HepG2 (cell line): Measurements from ENCODE around the gene CPEB3. TPM values are rescaled to one million over a fixed set of nuclear protein-coding genes. Genes with fewer than 3 reads are reported as not detected.

Experiments used
- ARID2 ChIP-seq: sonication (generic); formaldehyde crosslinking; IDR thresholded peaks from 2 replicates; pipeline ENCODE4 v1.8.1; 2022; ENCODE audit warnings: mild to moderate bottlenecking, missing genetic modification reagents, borderline replicate concordance
- CBX5 ChIP-seq: sonication (generic); formaldehyde crosslinking; IDR thresholded peaks from 2 replicates; pipeline ENCODE4 v1.4.0; 2020; ENCODE audit warnings: missing genetic modification reagents, borderline replicate concordance
- CSRNP2 ChIP-seq: sonication (generic); formaldehyde crosslinking; conservative IDR thresholded peaks from 2 replicates; pipeline ENCODE4 v1.8.0; 2022; ENCODE audit warnings: low read depth, missing genetic modification reagents
- FOXA1 ChIP-seq, 2 experiments: fragments of 450-650 bp in 1 of 2; sonication (generic) in 1 of 2; formaldehyde crosslinking in 1 of 2; IDR thresholded peaks; 2 replicates each; pipeline versions ENCODE4 v1.4.0 to v1.6.1; 2016 to 2020; ENCODE audit warnings: missing genetic modification reagents in 1 of 2
- FOXA3 ChIP-seq: IDR thresholded peaks from 2 replicates; pipeline ENCODE4 v1.6.1; 2016; ENCODE audit warnings: missing genetic modification reagents, missing compliant biosample characterization
- FOXK1 ChIP-seq: sonication (generic); formaldehyde crosslinking; IDR thresholded peaks from 2 replicates; pipeline ENCODE4 v1.4.0; 2020; ENCODE audit warnings: low read depth, missing genetic modification reagents, borderline replicate concordance
- LRRFIP1 ChIP-seq: sonication (generic); formaldehyde crosslinking; conservative IDR thresholded peaks from 2 replicates; pipeline ENCODE4 v1.4.0; 2020; ENCODE audit warnings: missing genetic modification reagents
- MXD3 ChIP-seq: IDR thresholded peaks from 2 replicates; pipeline ENCODE4 v1.6.1; 2016; ENCODE audit warnings: mild to moderate bottlenecking, missing biosample characterization, missing genetic modification reagents
- NFE2L1 ChIP-seq: sonication (generic); formaldehyde crosslinking; IDR thresholded peaks from 2 replicates; pipeline ENCODE4 v1.4.0; 2020; ENCODE audit warnings: missing genetic modification reagents, mild to moderate bottlenecking, borderline replicate concordance
- POGZ ChIP-seq: sonication (generic); formaldehyde crosslinking; IDR thresholded peaks from 2 replicates; pipeline ENCODE4 v1.4.0; 2020; ENCODE audit warnings: mild to moderate bottlenecking, missing genetic modification reagents
- POLR2AphosphoS2 ChIP-seq: IDR thresholded peaks from 2 replicates; pipeline ENCODE4 v1.6.1; 2011; ENCODE audit warnings: low read depth, low read length, improper control_type of control experiment
- REPIN1 ChIP-seq: sonication (generic); formaldehyde crosslinking; IDR thresholded peaks from 2 replicates; pipeline ENCODE4 v1.8.0; 2022; ENCODE audit warnings: missing genetic modification reagents, low read depth, mild to moderate bottlenecking, borderline replicate concordance
- SALL1 ChIP-seq: sonication (generic); formaldehyde crosslinking; IDR thresholded peaks from 2 replicates; pipeline ENCODE4 v1.8.0; 2022; ENCODE audit warnings: mild to moderate bottlenecking, missing genetic modification reagents
- SAP130 ChIP-seq: IDR thresholded peaks from 2 replicates; pipeline ENCODE4 v1.6.1; 2016; ENCODE audit warnings: low read depth
- SNAPC5 ChIP-seq: sonication (generic); formaldehyde crosslinking; IDR thresholded peaks from 2 replicates; pipeline ENCODE4 v1.8.1; 2023; ENCODE audit warnings: mild to moderate bottlenecking, missing genetic modification reagents, borderline replicate concordance
- TARDBP ChIP-seq: sonication (generic); formaldehyde crosslinking; IDR thresholded peaks from 2 replicates; pipeline ENCODE4 v1.8.0; 2022; ENCODE audit warnings: mild to moderate bottlenecking, missing genetic modification reagents
- TOE1 ChIP-seq: sonication (generic); formaldehyde crosslinking; IDR thresholded peaks from 2 replicates; pipeline ENCODE4 v1.4.0; 2020; ENCODE audit warnings: mild to moderate bottlenecking, missing genetic modification reagents
- ZFY ChIP-seq: sonication (generic); formaldehyde crosslinking; IDR thresholded peaks from 2 replicates; pipeline ENCODE4 v1.4.0; 2020; ENCODE audit warnings: missing genetic modification reagents
- ZNF460 ChIP-seq: sonication (generic); formaldehyde crosslinking; IDR thresholded peaks from 2 replicates; pipeline ENCODE4 v1.5.1; 2020; ENCODE audit warnings: missing genetic modification reagents, mild to moderate bottlenecking, borderline replicate concordance
- ZNF770 ChIP-seq: sonication (generic); formaldehyde crosslinking; IDR thresholded peaks from 2 replicates; pipeline ENCODE4 v1.5.0; 2020; ENCODE audit warnings: mild to moderate bottlenecking, missing genetic modification reagents
- ZNF878 ChIP-seq: sonication (generic); formaldehyde crosslinking; IDR thresholded peaks from 2 replicates; pipeline ENCODE4 v1.8.1; 2023; ENCODE audit warnings: mild to moderate bottlenecking, missing genetic modification reagents, moderate library complexity
- polyA plus RNA-seq, 8 experiments: library from polyadenylated mRNA; depleted of rRNA in 3 of 8; stranded (reverse) in 7 of 8; unstranded in 1 of 8; fragments of >200 nt; fragmentation: Illumina TruSeq in 4 of 8; extraction: Trizol in 4 of 8; gene quantifications; 2 replicates each; pipeline versions ENCODE4 v1.2.1 to v1.2.3, GENCODE V29; 2011 to 2016; ENCODE audit warnings: low read depth in 4 of 8, missing spikeins in 1 of 8, mixed read lengths in 1 of 8; ENCODE audit not compliant: insufficient read depth in 1 of 8
- total RNA-seq, 5 experiments: library from RNA; depleted of rRNA; stranded (reverse); fragments of >200 nt; fragmentation: Illumina TruSeq; extraction: Trizol; gene quantifications; 2 replicates each; pipeline ENCODE4 v1.2.3, GENCODE V29; 2016; ENCODE audit warnings: low read depth in 1 of 5
- TF ChIP-seq, protein P1 (sequence below): sonication (generic); formaldehyde crosslinking; IDR thresholded peaks from 2 replicates; pipeline ENCODE4 v1.8.1; 2023; ENCODE audit warnings: missing genetic modification reagents, mild to moderate bottlenecking, borderline replicate concordance

CPEB3 gene
- total and polyA plus RNA-seq, 2 of the 13 experiments (the other 11 are each of a cell fraction or from before 2014, with no cell fraction given), result 0.66 to 0.70 TPM

DNA sequence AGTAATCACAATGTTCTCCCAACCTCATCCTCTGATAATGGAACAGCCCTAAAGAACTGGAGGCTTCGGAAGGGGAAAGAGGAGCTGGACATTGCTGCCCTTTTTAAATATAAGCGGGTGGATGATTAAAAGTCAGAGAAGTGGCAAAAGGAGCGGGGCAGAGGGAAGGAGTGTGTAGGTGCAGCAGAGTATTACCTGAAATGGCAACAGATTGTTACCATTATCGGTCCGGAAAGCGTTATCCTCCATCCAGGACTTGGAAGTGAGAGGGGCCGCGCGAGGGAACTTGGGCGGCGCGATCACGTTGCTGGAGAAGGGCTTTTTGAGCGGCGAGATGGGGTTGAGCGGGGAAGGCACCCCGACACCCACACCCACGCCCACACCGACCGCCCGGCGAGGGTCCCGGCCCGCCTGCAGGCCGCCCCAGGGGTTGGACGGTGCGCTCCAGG lies 51.7 kb downstream of the CPEB3 start (continued):
- TF ChIP-seq, protein P1, sequence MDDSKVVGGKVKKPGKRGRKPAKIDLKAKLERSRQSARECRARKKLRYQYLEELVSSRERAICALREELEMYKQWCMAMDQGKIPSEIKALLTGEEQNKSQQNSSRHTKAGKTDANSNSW (CRISPR knock-in tag), result no peak
- no peak for TF ChIP-seq ZNF878 (CRISPR knock-in tag)
- no peak for TF ChIP-seq ZNF460 (CRISPR knock-in tag)
- no peak for TF ChIP-seq FOXK1
- TF ChIP-seq ARID2 (CRISPR knock-in tag), result peak; percentile 49; the same call in 1 of the 2 replicates
- no peak for TF ChIP-seq FOXA1 (IDR thresholded peaks at IDR 0.05)
- TF ChIP-seq FOXA1 (CRISPR knock-in tag; IDR thresholded peaks at IDR 0.05), result no peak
- 0 out of 2 replicates have a peak, but pooled peaks have one; percentile 17 for TF ChIP-seq MXD3 (CRISPR knock-in tag)
- 0 out of 2 replicates have a peak, but pooled peaks have one; percentile 28 for TF ChIP-seq TARDBP (CRISPR knock-in tag)
- TF ChIP-seq POGZ (CRISPR knock-in tag), result no peak
- TF ChIP-seq CBX5 (CRISPR knock-in tag), result no peak
- TF ChIP-seq SAP130, result peak; percentile 4; the same call in 1 of the 2 replicates
- TF ChIP-seq CSRNP2 (CRISPR knock-in tag), result no peak
- TF ChIP-seq POLR2AphosphoS2, result no peak
- no peak for TF ChIP-seq NFE2L1 (CRISPR knock-in tag)
- 0 out of 2 replicates have a peak, but pooled peaks have one; percentile 31 for TF ChIP-seq REPIN1 (CRISPR knock-in tag)
- TF ChIP-seq FOXA3 (CRISPR knock-in tag), result no peak
- no peak for TF ChIP-seq SNAPC5
- no peak for TF ChIP-seq ZFY (CRISPR knock-in tag)
- no peak for TF ChIP-seq ZNF770 (CRISPR knock-in tag)
- 0 out of 2 replicates have a peak, but pooled peaks have one; percentile 0 for TF ChIP-seq SALL1 (CRISPR knock-in tag)
- no peak for TF ChIP-seq TOE1 (CRISPR knock-in tag)
- TF ChIP-seq LRRFIP1, result no peak
- TF ChIP-seq, all 625 proteins: peak for 9
